GM12878 (cell line): Measurements from ENCODE around the gene CMSS1.

Source experiments
- CEBPB ChIP-seq, 2 experiments: fragments of 150-350 bp in 1 of 2; IDR thresholded peaks; 2 replicates each; pipeline ENCODE4 v1.6.1; 2012 to 2014; ENCODE audit warnings: low read depth in 2 of 2, low read length in 2 of 2, borderline replicate concordance in 1 of 2, inconsistent platforms in 1 of 2
- EZH2 ChIP-seq: IDR thresholded peaks from 2 replicates; pipeline ENCODE4 v1.6.1; 2012; ENCODE audit warnings: low read depth, mild to moderate bottlenecking, control low read depth, inconsistent platforms, low read length, borderline replicate concordance; ENCODE audit not compliant: control insufficient read depth
- RAD21 ChIP-seq: IDR thresholded peaks from 2 replicates; pipeline ENCODE4 v1.6.1; 2011; ENCODE audit warnings: mild to moderate bottlenecking, low read depth, low read length, moderate library complexity; ENCODE audit not compliant: insufficient read depth
- RAD51 ChIP-seq: fragments of 450-650 bp; IDR thresholded peaks from 2 replicates; pipeline ENCODE4 v1.6.1; 2016; ENCODE audit warnings: moderate library complexity, mild to moderate bottlenecking, inconsistent platforms
- RCOR1 ChIP-seq: conservative IDR thresholded peaks from 2 replicates; pipeline ENCODE4 v1.6.1; 2012; ENCODE audit warnings: low read depth, low read length, improper control_type of control experiment
- RFX5 ChIP-seq: IDR thresholded peaks from 2 replicates; pipeline ENCODE4 v1.6.1; 2011; ENCODE audit warnings: low read depth, low read length, improper control_type of control experiment
- SRF ChIP-seq, 2 experiments: IDR thresholded peaks; 2 replicates each; pipeline ENCODE4 v1.6.1; 2011; ENCODE audit warnings: low read depth in 2 of 2, low read length in 2 of 2, mild to moderate bottlenecking in 1 of 2, moderate library complexity in 1 of 2
- TF ChIP-seq, protein P1 (sequence below), 3 experiments: IDR thresholded peaks in 2 of 3; conservative IDR thresholded peaks in 1 of 3; 2 replicates each; pipeline ENCODE4 v1.5.1; 2011; ENCODE audit warnings: low read depth in 3 of 3, low read length in 3 of 3, mild to moderate bottlenecking in 3 of 3, control low read depth in 2 of 3, moderate library complexity in 2 of 3, inconsistent platforms in 1 of 3, mixed read lengths in 1 of 3; ENCODE audit not compliant: control insufficient read depth in 2 of 3, insufficient read depth in 1 of 3; ENCODE audit errors: extremely low read depth in 1 of 3
- TF ChIP-seq, protein P2 (sequence below): fragments of 450-650 bp; IDR thresholded peaks from 2 replicates; pipeline ENCODE4 v1.6.1; 2017; ENCODE audit warnings: antibody characterized with exemption, mild to moderate bottlenecking, moderate library complexity
- TF ChIP-seq, protein P3 (sequence below): fragments of 450-650 bp; IDR thresholded peaks from 2 replicates; pipeline ENCODE4 v1.6.1; 2014; ENCODE audit warnings: mild to moderate bottlenecking
- TF ChIP-seq, protein P4 (sequence below): IDR thresholded peaks from 2 replicates; pipeline ENCODE4 v1.6.1; 2012; ENCODE audit warnings: low read depth, low read length, improper control_type of control experiment

DNA sequence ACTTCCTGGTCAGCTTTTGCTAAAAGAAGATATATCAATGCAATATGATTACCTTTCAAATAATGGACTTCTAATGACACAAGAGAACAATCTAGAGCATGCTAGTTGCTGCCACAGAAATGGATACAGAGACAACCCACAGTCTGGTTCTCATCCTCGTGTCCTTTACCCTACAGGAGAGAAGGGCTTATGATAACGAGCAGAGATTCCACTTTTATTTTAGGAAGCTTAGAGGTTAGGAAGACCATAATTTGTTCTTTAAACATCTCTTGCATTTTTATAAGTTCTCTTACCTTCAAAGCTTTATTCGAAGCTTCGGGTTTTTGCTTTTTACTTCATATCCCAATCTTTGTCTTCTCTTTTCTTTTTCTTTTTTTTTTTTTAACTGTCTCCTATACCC, 257.5 kb downstream of the CMSS1 start:
- TF ChIP-seq RAD21, result no peak
- TF ChIP-seq SRF (IDR thresholded peaks at IDR 0.05; ENCODE audit: low read depth in 2 of 2, low read length in 2 of 2), result no peak
- no peak for TF ChIP-seq EZH2
- TF ChIP-seq CEBPB (IDR thresholded peaks at IDR 0.05; ENCODE audit: borderline replicate concordance in 1 of 2, low read depth in 2 of 2, low read length in 2 of 2), result no peak
- TF ChIP-seq RCOR1, result no peak
- TF ChIP-seq, protein P1, sequence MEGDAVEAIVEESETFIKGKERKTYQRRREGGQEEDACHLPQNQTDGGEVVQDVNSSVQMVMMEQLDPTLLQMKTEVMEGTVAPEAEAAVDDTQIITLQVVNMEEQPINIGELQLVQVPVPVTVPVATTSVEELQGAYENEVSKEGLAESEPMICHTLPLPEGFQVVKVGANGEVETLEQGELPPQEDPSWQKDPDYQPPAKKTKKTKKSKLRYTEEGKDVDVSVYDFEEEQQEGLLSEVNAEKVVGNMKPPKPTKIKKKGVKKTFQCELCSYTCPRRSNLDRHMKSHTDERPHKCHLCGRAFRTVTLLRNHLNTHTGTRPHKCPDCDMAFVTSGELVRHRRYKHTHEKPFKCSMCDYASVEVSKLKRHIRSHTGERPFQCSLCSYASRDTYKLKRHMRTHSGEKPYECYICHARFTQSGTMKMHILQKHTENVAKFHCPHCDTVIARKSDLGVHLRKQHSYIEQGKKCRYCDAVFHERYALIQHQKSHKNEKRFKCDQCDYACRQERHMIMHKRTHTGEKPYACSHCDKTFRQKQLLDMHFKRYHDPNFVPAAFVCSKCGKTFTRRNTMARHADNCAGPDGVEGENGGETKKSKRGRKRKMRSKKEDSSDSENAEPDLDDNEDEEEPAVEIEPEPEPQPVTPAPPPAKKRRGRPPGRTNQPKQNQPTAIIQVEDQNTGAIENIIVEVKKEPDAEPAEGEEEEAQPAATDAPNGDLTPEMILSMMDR (IDR thresholded peaks at IDR 0.05 in 2 of 3, conservative IDR thresholded peaks at IDR 0.05 in 1 of 3; ENCODE audit: control insufficient read depth in 2 of 3, extremely low read depth in 1 of 3, insufficient read depth in 1 of 3, low read depth in 3 of 3, low read length in 3 of 3), result no peak
- TF ChIP-seq, protein P2, sequence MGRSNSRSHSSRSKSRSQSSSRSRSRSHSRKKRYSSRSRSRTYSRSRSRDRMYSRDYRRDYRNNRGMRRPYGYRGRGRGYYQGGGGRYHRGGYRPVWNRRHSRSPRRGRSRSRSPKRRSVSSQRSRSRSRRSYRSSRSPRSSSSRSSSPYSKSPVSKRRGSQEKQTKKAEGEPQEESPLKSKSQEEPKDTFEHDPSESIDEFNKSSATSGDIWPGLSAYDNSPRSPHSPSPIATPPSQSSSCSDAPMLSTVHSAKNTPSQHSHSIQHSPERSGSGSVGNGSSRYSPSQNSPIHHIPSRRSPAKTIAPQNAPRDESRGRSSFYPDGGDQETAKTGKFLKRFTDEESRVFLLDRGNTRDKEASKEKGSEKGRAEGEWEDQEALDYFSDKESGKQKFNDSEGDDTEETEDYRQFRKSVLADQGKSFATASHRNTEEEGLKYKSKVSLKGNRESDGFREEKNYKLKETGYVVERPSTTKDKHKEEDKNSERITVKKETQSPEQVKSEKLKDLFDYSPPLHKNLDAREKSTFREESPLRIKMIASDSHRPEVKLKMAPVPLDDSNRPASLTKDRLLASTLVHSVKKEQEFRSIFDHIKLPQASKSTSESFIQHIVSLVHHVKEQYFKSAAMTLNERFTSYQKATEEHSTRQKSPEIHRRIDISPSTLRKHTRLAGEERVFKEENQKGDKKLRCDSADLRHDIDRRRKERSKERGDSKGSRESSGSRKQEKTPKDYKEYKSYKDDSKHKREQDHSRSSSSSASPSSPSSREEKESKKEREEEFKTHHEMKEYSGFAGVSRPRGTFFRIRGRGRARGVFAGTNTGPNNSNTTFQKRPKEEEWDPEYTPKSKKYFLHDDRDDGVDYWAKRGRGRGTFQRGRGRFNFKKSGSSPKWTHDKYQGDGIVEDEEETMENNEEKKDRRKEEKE, result no peak
- TF ChIP-seq RFX5, result no peak
- TF ChIP-seq, protein P3, sequence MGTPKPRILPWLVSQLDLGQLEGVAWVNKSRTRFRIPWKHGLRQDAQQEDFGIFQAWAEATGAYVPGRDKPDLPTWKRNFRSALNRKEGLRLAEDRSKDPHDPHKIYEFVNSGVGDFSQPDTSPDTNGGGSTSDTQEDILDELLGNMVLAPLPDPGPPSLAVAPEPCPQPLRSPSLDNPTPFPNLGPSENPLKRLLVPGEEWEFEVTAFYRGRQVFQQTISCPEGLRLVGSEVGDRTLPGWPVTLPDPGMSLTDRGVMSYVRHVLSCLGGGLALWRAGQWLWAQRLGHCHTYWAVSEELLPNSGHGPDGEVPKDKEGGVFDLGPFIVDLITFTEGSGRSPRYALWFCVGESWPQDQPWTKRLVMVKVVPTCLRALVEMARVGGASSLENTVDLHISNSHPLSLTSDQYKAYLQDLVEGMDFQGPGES, result no peak
- TF ChIP-seq, protein P4, sequence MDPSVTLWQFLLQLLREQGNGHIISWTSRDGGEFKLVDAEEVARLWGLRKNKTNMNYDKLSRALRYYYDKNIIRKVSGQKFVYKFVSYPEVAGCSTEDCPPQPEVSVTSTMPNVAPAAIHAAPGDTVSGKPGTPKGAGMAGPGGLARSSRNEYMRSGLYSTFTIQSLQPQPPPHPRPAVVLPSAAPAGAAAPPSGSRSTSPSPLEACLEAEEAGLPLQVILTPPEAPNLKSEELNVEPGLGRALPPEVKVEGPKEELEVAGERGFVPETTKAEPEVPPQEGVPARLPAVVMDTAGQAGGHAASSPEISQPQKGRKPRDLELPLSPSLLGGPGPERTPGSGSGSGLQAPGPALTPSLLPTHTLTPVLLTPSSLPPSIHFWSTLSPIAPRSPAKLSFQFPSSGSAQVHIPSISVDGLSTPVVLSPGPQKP, result no peak
- TF ChIP-seq RAD51, result no peak
